Osteoblast (primary cell): ENCODE results near the gene SLC30A7. TPM values are rescaled to one million over a fixed set of nuclear protein-coding genes. Genes with fewer than 3 reads are reported as not detected.

ENCODE experiments used
- DNase-seq: peaks from one replicate; pipeline ENCODE4 v3.0.0; 2011; ENCODE audit warnings: low spot score, mixed read lengths; ENCODE audit not compliant: insufficient read length; ENCODE audit errors: missing footprints
- H2AFZ ChIP-seq: 2 replicates; pipeline ENCODE4 v1.6.0; 2011; ENCODE audit warnings: mild to moderate bottlenecking, low read length
- H3K27ac ChIP-seq: 2 replicates; pipeline ENCODE4 v1.5.1; 2011; ENCODE audit warnings: mild to moderate bottlenecking, low read depth, low read length, moderate library complexity
- H3K27me3 ChIP-seq: 2 replicates; pipeline ENCODE4 v1.6.0; 2012; ENCODE audit warnings: mild to moderate bottlenecking, control low read depth, inconsistent platforms, low read length, moderate library complexity; ENCODE audit not compliant: insufficient read depth
- H3K36me3 ChIP-seq: 2 replicates; pipeline ENCODE4 v1.5.1; 2011; ENCODE audit warnings: mild to moderate bottlenecking, low read length, control low read depth, moderate library complexity; ENCODE audit not compliant: insufficient read depth
- H3K4me1 ChIP-seq: 2 replicates; pipeline ENCODE4 v1.5.1; 2011; ENCODE audit warnings: mild to moderate bottlenecking, low read length, control low read depth, moderate library complexity; ENCODE audit not compliant: insufficient read depth
- H3K4me2 ChIP-seq: 2 replicates; pipeline ENCODE4 v1.6.0; 2011; ENCODE audit warnings: mild to moderate bottlenecking, low read length; ENCODE audit not compliant: insufficient read depth
- H3K4me3 ChIP-seq: fragments of 200-600 bp; sonication (generic); 3 replicates; pipeline ENCODE4 v1.5.1; 2012; ENCODE audit warnings: mild to moderate bottlenecking, low read length, inconsistent platforms; ENCODE audit not compliant: insufficient read depth
- H3K79me2 ChIP-seq: 2 replicates; pipeline ENCODE4 v1.6.0; 2012; ENCODE audit warnings: mild to moderate bottlenecking, low read length, control low read depth, inconsistent platforms; ENCODE audit not compliant: insufficient read depth
- H3K9me3 ChIP-seq: 2 replicates; pipeline ENCODE4 v1.5.1; 2011; ENCODE audit warnings: low read depth, low read length, control low read depth
- H4K20me1 ChIP-seq: 2 replicates; pipeline ENCODE4 v1.6.0; 2012; ENCODE audit warnings: mild to moderate bottlenecking, low read length, control low read depth; ENCODE audit not compliant: insufficient read depth
- total RNA-seq: library from RNA; depleted of rRNA; stranded (reverse); fragments of >200 nt; gene quantifications from 2 replicates; pipeline ENCODE4 v1.2.3, GENCODE V29; 2012
- TF ChIP-seq, protein P1 (sequence below): IDR thresholded peaks from 2 replicates; pipeline ENCODE4 v1.5.1; 2011; ENCODE audit warnings: mild to moderate bottlenecking, low read depth, low read length, moderate library complexity; ENCODE audit errors: extremely low read depth

SLC30A7 gene
- total RNA-seq, 1 donor = 69.8 TPM

DNA sequence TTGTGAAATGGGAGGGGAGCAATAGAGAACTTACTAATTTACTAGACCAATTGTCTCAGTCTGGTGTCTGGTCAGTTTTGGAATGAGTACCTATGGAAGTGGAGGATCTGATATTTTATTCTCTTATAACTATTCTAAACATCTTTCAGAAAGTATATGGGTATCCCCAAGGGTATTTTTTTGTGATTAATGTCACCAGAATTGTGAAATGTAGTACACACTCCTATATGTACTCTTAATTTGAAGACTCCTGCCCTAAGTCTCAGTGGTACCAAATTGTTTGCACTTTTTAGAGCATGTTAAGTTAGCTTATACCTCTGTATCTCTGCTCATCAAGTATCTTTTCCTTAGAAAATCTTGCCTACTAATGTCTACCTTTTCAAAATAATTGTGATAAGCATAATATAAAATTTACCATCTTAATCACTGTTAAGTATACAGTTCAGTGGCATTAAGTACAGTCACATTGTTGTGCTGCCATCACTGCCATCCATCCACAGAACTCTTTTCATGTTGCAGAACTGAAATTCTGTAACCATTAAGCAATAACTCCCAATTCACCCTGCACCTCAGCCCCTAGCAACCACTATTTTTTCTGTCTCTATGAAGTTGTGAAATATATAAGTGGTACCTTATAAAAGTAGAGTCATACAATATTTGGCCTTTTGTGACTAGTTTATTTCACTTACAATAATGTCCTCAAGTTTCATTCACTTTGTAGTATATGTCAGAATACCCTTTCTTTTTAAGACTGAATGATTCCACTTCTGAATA lies 40.5 kb downstream of the SLC30A7 start:
- no peak overlapping the region for H3K4me3 ChIP-seq
- no peaks in the 10 kb centered on the region for H3K9me3 ChIP-seq
- H3K27me3 ChIP-seq = no peaks in the 10 kb centered on the region
- no peak overlapping the region for H3K27ac ChIP-seq
- no peak overlapping the region for H2AFZ ChIP-seq
- no peak for DNase-seq
- H3K4me2 ChIP-seq = no peak overlapping the region
- H3K36me3 ChIP-seq = peaks cover 24% of the 10 kb centered on the region
- TF ChIP-seq, protein P1, sequence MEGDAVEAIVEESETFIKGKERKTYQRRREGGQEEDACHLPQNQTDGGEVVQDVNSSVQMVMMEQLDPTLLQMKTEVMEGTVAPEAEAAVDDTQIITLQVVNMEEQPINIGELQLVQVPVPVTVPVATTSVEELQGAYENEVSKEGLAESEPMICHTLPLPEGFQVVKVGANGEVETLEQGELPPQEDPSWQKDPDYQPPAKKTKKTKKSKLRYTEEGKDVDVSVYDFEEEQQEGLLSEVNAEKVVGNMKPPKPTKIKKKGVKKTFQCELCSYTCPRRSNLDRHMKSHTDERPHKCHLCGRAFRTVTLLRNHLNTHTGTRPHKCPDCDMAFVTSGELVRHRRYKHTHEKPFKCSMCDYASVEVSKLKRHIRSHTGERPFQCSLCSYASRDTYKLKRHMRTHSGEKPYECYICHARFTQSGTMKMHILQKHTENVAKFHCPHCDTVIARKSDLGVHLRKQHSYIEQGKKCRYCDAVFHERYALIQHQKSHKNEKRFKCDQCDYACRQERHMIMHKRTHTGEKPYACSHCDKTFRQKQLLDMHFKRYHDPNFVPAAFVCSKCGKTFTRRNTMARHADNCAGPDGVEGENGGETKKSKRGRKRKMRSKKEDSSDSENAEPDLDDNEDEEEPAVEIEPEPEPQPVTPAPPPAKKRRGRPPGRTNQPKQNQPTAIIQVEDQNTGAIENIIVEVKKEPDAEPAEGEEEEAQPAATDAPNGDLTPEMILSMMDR = no peak
- H3K79me2 ChIP-seq = peaks cover 5% of the 10 kb centered on the region
- H4K20me1 ChIP-seq = no peaks in the 10 kb centered on the region
- no peaks in the 10 kb centered on the region for H3K4me1 ChIP-seq

DNA sequence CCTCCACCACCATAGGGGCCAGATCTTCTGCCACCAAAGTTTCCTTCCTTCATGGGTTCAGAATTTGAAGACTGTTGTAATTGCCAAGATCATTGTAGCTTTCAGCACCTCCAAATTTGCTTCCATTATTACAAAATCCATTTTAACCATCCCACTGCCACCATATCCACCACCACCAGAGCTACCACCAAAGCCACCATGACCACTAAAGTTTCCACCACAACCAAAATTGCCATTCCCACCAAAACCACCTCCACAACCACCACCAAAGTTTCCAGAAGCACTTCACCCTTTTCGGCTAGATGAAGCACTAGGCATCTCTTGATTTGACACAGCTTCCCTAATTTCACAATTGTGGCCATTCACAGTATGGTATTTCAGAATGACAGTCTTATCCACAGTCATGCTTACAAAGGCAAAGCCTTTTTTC lies 45.2 kb downstream of the SLC30A7 start:
- no peaks in the 10 kb centered on the region for H4K20me1 ChIP-seq
- H3K4me2 ChIP-seq = no peak overlapping the region
- no peak for DNase-seq
- no peak overlapping the region for H3K27ac ChIP-seq
- H3K4me3 ChIP-seq = no peak overlapping the region
- no peak overlapping the region for H2AFZ ChIP-seq
- TF ChIP-seq, protein P1 = no peak
- H3K27me3 ChIP-seq = no peaks in the 10 kb centered on the region
- H3K9me3 ChIP-seq = no peaks in the 10 kb centered on the region
- no peaks in the 10 kb centered on the region for H3K4me1 ChIP-seq
- peaks cover 32% of the 10 kb centered on the region for H3K36me3 ChIP-seq
- H3K79me2 ChIP-seq = peaks cover 9% of the 10 kb centered on the region

DNA sequence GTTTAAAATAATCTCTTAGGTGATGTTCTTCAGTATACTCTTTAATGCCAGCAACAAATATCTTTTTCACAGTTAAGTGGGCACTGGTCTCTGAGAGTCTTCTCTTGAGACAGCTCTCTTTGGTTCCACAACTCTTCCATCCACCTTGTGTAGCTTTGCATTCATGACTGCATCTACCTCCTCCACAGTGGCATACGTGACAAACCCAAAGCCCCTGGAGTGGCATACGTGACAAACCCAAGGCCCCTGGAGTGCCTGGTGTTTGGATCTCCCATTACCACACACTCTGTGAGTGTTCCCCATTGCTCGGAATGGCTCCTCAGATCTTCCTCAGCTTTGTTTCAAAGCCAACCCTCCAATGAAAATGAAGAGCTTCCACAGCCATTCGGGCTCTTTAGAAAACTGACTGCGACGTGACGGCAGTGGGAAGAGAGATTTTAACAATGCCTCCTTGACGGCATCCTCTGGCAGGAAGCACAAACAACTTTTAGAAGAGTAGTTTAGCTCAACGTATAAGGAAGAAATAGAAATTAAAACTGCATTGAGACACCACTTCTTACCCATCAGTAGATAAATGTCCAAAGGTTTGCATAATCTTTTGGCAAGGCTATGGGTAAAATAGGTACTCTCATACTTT lies 45.8 kb downstream of the SLC30A7 start:
- Histone ChIP-seq H3K4me2 (no peak overlapping the region), H3K36me3 (peaks cover 27% of the 10 kb centered on the region), H3K4me1 (no peaks in the 10 kb centered on the region), H4K20me1 (no peaks in the 10 kb centered on the region), H3K27ac (no peak overlapping the region), H3K79me2 (peaks cover 12% of the 10 kb centered on the region), H3K9me3 (no peaks in the 10 kb centered on the region), H3K4me3 (no peak overlapping the region), H2AFZ (no peak overlapping the region), H3K27me3 (no peaks in the 10 kb centered on the region)
- TF ChIP-seq, protein P1 = no peak
- DNase-seq = no peak

- H2AFZ ChIP-seq = no peak overlapping the region
- no peaks in the 10 kb centered on the region for H3K27me3 ChIP-seq
- TF ChIP-seq, protein P1 = no peak
- H3K4me1 ChIP-seq = no peaks in the 10 kb centered on the region
- no peaks in the 10 kb centered on the region for H3K9me3 ChIP-seq
- H3K4me3 ChIP-seq = no peak overlapping the region
- no peak overlapping the region for H3K27ac ChIP-seq
- H3K79me2 ChIP-seq = peaks cover 15% of the 10 kb centered on the region
- no peaks in the 10 kb centered on the region for H4K20me1 ChIP-seq
- DNase-seq = no peak
- H3K4me2 ChIP-seq = no peak overlapping the region
- peaks cover 26% of the 10 kb centered on the region for H3K36me3 ChIP-seq
Observed at GRCh38 chr1:100942304-100943046, 46.6 kb downstream of the SLC30A7 start.
